Measurements from ENCODE around the gene KIF21B.

The KIF21B gene

DNA sequence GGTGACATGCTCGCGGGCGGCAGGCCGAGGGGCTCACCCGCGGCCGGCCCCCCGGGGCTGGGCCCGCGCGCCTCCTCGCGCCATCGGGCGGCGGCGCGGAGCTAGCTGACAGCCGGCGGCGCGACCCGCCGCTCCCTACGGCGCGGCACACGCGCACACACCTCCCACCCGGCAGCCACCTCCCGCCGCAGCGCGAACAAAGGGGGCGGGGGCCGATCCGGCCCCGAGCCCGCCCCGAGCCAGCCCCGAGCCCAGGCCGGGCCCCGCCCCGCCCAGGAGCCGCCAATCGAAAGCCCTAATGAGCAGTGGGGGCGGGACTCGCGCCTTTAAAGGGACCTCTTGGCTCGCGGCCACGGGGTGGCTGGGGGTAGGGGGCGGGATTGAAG is at the start of gene KIF21B:
Gene KIF21B, minus strand, starts transcription at position 198 of the 386 bp plus-strand sequence. CDS start 331 bp downstream, outside the sequence.
- peak; percentile 93 for DNase-seq

DNA sequence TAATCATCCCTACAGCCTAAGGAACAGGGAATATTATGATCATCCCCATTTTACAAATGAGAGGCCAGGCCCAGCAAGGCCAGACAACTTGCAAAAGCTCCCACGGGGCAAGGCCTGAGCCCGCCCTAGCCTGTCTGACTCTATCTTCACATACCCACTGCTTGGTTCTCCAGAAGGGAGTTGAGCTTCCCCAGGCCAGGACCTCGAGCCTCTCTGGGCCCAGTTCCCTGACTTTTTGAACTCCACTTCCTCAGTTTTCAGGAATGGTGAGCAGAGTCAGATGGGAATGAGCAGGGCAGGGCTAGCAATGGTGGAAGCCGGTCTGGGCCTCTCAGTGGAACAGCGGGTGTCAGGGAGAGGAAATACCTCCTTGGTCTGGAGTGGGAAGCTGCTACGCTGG is 49.4 kb upstream of the KIF21B start:
- DNase-seq = no peak

DNA sequence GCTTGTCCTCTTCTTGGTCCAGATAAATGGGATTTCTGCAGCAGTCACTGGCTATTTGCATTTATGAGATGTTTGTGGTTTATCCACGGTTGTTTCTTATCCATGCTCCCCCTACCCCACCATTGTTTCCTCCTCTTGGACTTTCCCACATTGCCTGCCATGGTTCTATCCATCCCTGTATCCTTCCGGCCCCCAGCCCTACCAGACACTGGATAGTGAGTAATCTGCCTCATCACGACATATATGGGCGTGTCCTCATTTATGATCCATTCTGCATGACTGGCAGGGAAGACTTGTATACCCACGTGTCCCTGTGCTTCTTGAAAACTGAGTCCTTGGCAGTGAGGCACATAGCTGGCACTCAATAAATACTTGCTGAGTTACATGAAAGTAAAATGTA is 48.6 kb upstream of the KIF21B start:
- DNase-seq = no peak

DNA sequence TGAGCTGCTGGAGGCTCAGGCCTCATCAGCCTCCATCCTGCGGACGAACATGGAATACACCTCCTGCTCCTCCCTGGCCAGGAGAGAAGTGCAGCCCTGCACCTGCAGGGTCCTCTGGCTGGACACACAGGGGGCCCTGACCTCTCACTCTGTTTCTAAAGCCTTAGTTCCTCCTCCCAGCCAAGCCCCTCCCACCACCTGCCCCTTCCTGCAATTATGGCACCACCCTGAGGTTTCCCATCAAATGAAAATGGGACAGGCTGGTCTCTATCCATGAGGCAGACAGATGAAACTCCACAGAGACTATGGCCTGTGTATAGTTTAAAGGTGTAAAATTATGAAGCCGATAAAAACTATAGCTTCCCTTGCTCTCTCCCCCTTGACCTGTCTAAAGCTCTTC is 46.1 kb upstream of the KIF21B start:
- DNase-seq = no peak

- DNase-seq = no peak
Measured at GRCh38 chr1:201068976-201069375, 45.5 kb upstream of the KIF21B start.

DNA sequence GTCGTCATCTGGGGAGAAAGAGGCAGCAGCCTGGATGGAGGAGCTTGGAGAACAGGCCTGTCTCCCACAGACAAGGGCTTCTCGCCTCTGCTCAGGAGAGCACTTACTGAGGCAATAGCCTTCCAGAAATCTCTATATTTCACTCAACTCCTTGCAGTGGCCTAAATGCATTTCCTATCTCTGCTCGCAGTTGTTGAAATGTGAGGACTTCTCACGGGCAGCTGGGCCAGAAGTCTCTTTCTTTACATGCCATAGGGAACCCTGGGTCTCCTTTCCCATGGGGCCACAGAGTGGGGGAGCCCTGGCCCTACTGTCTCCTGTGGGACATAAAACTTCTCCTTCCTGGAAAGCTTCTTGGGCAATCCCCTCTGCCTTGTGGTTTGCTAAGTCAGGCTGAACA is 43.5 kb upstream of the KIF21B start:
- no peak for DNase-seq

DNA sequence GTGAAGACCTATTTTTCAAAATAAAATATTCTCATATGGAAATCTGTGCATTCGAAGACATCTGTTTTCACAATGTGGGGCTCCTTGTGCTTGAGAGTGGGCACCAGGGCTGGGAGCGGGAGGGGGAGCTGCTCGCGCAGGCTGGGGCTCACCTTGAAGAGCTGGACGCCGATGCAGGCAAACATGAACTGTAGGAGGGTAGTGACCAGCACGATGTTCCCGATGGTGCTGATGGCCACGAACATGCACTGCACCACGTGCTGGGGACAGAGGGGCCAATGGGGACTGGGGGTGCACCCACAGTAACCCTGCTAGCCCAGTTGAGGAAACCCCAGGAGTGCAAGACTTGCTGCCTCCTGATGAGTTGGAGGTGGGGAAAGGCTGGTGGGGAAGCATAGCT is 42.2 kb upstream of the KIF21B start:
- no peak for DNase-seq

- DNase-seq = no peak
Measured at GRCh38 chr1:201064806-201065205, 41.3 kb upstream of the KIF21B start.

GRCh38 chr1:201063145-201063544 is 39.6 kb upstream of the KIF21B start:
- no peak for DNase-seq

DNA sequence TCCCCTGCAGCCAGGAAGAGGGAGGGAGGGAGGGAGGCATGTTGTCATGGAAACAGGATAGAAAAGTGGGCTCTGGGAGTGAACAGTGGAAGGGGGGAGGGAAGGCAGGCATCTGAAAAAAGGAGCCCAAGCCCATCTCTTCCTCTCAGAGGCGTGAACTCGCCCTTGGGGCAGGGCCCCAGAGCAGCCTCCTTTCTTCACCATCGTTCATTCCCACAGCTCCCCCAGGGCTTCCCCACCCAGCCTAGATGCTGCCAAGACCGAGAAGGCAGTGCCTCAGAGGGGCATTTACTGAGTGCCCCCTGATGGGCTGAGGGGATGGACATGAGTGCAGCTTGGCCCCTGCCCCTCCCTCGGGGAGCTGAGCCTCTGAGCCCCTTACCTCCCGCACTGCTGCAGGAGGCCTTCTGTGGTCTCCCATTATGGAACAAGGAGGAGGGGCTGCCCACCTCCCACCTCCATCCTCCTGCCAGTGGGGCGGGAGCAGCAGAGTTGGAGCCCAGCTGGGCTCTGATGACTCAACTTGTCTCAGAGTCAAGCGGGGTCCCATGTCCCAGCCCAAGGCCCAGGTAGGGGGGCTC is 39.1 kb upstream of the KIF21B start:
- DNase-seq = no peak

GRCh38 chr1:201061886-201062285 is 38.4 kb upstream of the KIF21B start:
- no peak for DNase-seq

DNA sequence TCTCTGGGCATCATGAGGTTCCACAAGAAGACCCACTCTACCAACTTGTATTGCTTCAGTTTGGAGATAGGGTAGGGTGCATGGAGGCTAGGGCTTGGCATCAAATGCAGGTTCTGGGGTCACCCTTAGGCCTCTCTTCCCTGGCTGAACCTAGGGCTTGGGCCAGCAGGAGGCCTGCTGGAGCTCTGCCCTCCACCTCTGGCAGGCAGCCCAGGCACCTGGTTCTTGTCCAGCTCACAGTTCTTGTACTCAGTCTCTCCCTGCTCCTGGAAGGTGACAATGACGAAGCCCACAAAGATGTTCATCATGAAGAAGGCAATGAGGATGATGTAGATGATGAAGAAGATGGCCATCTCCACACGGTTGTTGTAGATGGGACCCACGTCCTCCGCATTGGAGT is 37.5 kb upstream of the KIF21B start:
- no peak for DNase-seq

- no peak for DNase-seq
Measured at GRCh38 chr1:201060586-201060985, 37.1 kb upstream of the KIF21B start.

DNA sequence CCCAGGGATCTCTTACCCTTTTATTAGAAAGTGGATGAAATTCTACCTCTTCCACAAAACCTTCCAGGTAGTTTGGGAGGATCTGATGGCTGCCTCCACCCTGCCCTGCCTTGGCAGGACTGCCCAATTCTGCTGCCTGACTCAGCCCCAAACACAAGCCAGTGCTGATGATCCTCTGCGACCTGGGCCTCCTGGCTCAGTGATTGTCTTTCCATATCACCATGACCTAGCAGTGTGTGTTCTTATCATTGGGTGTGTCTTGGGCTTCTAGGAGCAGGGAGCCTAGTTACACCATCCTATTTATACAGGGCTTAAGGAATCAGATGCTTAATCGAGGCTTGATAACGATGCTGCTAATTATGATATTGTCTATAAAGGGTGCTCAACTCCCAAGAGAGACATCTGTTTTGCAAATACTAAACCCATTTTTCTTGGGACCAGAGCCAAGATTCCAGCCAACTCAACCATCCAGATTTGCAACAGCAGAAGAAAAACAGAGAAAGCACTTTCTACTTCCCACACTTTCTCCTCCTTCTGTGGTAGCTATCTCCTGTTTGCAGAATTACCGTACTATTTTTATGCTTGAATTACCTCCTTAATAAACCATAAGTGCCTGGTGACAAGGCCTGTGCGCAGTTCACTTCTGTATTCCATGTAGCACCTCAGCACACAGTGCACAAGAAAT is 36.5 kb upstream of the KIF21B start:
- DNase-seq = no peak

DNA sequence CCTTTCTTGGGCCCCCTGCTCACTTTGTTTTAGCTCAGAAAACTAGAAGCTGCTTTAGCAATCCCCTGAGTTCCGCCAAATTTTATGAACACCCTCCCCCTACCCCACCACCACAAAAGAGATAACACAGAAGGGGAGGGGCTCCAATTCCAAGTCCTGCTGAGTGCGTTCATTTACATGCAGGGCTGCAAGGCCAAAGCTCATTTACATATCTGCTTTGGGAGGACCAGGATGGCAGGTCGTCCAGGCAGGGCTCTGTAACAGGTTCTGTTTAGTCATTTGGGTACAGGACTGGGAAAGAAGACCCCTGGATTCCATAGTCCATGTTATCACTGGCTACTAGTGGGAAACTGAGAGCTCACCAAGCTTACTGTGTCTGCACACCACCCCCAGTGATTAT is 35.9 kb upstream of the KIF21B start:
- DNase-seq = no peak

DNA sequence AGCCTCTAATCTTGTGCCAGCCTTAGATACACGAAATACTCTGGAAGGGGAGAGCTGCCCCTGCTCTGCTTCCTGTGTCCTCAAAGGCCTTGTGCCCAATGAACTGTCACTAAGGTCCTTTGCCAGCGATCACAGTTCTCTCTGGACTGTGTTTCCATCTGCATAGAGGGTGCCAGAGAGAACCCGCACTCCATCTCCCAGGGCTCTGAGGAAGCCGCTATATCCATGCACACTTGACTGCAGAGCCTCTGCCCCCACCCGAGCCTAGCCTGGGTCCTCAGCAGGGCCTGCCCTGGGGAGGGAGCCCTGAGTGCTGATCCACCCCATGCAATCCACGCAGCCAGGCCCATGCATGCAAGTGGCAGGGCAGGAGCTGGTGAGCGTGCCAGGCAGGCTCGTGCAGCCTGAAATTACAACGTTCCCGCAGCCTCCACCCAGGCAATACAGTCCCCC is 30.6 kb upstream of the KIF21B start:
- DNase-seq = no peak

DNA sequence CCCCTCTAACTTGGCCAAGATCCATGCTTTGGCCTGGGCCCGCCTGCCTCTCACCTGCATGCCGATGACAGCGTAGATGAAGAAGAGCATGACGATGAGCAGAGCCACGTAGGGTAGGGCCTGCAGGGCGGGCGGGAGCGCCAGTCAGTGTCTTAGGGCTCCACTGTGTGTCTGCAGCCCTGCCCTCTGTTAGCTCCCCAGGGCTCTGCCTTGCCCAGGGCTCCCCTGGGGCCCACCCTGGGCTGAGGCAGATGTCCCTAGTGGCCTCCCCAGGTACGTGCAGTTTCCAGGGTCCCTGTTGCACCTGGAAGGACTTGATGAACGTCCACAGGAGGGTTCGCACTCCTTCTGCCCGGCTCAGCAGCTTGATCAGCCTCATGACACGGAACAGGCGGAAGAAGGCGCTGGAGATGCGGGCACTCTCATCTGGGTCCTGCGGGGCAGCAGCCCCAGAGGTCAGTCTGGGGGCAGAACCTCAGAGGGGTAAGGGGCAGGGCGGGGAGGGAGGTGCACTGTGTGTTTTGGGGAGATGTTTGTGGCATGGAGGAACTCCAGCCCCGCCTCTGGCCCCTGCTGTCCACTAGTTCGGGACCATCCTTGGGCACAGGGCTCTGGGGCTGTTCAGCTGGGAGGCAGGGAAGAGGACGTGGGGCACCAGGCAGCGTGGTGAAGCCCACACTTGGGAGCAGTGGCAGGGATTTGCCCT is 29.8 kb upstream of the KIF21B start:
- DNase-seq = no peak

DNA sequence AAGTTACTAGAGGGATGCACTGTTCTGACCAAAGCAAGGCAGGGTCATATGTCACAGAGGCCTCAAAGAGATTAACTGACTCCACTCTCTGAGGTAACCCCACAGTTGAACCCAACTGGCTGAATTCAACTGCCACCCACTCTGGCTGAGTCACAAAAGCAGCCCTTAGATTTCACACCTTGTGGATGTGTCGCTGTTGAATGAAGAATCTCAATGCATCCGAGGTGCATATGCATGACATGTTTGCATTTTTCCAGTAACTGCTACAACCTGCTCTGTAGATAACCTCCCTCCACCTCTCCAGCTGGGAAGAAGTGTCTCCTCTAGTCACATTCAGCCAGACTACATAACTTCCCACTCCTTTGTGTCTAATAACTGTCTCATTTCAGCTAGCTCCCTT is 27.9 kb upstream of the KIF21B start:
- no peak for DNase-seq

DNA sequence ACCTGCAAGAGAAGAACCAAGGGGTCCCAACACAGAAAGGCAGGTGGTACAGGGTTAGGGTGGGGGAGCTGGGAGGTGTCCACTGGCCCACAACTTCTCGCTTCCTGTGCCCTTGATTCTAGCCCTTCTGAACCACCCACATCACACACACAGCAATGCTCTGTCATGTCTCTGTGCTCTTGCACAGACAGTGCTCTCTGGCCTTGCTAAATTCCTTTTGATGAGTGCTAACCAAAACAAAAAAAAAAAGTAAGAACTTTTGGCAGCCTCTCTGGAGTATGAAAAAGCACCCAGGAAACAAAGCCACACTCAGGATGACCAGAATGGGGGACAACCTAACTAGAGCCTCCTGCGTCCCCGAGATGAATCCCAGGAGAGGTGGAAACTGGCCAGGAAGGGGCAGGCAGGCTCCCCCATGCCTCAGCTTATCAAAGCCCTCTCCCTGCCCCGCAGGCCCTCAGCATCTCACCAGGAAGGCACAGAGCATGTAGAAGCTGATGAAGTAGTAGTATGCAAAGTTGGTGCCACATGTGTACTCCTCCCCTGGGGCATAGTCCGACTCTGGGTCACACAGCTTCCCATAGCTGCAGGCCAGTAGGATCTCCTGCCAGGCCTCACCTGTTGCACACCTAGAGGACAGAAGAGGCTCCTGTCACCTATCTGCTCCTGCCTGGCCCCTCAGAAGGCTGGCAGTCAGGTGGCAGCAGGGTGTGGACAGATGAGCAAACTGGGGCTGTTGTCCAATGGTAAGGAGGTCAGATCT is 27.2 kb upstream of the KIF21B start:
- no peak for DNase-seq

DNA sequence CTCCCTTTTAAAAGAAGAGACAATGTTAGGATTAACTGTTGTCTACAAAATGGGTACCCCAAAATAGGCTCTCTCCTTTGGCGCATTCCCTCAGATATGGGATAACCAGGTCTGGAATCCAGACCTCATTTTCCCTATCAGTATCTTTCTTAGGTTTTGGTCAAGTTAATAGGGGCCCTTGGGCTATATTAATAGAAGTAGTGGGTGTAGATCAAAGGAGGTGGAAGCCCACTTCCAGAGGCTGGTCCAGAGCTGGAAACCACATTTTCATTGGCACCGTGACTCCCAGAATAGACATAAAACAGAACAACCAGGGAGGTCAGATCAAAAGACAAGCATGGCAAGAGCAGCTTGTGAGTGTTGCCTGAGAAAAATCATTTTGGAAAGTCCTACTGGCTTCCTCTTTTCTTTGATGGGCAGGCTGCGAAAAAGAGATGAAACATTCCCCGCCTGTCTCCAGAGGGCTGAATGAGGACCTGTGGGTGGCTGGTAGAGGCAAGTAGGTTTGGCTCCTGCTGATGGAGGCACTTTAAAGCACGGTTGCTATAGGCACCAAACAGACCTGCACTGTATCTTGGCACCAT is 25.8 kb upstream of the KIF21B start:
- DNase-seq = no peak

DNA sequence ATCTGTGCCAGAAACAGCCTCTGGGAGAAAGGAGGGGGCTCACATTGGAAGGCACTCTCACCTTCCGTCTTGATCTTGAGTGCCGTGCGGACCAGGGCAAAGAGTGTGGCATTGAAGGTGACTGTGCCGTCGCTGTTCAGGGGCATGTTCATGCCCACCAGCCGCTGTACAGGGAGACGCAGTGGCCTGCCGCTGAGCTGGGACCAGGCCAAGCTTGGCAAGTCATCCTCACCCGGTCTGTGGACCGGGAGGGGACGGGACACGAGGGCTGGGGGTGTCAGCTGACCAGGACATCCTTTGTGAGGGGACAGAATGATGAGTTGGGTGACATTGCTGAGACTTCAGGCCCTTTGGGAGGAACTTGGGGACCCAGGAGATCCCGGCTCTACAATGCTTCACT is 25.0 kb upstream of the KIF21B start:
- DNase-seq = no peak

- DNase-seq = no peak
Measured at GRCh38 chr1:201044119-201044518, 20.6 kb upstream of the KIF21B start.

DNA sequence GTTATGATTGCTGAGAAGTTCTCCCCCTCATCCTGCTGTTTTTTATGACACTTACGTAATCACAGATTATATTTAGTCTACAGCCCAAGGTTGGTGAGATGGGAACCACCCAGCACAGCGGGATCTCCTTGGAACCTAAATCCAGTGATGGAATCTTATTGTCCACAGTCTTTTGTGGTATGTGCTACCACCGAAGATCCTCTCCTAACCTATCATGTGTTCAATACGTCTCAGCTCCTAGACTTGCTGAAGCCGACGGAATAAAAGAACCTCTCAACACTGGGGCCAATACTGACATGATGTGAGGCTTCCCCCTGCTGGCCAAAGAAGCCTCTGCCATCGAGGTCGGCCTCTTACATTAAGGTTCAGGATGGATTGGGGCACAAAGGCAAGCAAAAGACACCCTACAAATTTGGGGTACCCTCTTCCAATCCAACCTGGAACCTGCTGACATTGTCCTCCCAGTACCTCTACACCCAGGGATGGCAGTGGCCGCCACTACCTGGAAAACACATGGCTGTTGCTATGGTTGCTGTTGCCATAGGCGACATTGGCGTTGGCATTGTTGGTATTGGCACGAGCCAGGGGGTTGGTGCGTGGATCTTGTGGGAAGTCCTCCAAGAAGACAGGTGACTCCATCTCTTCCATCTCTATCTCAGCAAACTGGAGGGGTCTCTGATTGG is 19.4 kb upstream of the KIF21B start:
- peak; percentile 80 for DNase-seq

Data from CD4-positive, alpha-beta T cell treated with Interleukin-10 for 1 hour (primary cell).